GM18909 (cell line): Measurements from ENCODE around the gene CILP2.

Source experiments
- ATAC-seq: cut with Tn5 transposase; IDR thresholded peaks from one replicate; pipeline ENCODE4 v1.9.1; 2021; ENCODE audit warnings: mild to moderate bottlenecking; ENCODE audit not compliant: unreplicated experiment, poor library complexity

Gene CILP2

DNA sequence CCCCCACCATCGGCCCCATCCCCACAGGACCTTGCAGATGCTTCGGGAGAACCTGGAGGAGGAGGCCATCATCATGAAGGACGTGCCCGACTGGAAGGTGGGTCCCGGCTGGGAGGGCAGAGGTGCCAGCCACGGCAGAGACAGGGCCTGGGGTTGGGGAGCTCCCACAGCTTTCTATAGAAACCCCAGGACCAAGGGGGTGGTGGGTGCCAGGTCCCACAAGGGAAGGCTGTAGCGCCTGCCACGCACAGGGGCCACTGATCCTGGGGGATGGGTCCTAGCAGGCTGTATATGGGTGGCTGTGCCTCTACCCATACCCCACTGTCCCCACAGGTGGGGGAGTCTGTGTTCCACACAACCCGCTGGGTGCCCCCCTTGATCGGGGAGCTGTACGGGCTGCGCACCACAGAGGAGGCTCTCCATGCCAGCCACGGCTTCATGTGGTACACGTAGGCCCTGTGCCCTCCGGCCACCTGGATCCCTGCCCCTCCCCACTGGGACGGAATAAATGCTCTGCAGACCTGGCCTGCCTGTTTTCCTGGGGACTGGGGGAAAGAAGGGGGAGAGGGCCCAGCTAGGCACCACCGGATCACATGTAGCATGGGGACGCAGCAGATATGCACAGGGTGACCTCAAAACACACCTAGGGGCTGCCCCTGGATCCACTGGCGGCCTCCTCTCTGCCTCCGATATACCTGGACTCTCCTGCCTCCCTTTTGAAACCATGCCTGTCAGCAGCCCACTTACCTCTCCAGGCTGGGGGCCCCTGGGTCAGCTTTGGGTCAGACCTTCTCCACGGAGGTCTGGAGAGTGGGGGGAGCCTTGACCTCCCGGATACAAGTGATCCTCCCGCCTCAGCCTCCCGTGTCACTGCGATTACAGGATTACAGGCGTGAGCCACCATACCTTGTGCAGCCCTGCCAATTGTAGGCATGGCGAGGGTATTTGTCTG, 10.1 kb upstream of the CILP2 start:
- no peak for ATAC-seq

DNA sequence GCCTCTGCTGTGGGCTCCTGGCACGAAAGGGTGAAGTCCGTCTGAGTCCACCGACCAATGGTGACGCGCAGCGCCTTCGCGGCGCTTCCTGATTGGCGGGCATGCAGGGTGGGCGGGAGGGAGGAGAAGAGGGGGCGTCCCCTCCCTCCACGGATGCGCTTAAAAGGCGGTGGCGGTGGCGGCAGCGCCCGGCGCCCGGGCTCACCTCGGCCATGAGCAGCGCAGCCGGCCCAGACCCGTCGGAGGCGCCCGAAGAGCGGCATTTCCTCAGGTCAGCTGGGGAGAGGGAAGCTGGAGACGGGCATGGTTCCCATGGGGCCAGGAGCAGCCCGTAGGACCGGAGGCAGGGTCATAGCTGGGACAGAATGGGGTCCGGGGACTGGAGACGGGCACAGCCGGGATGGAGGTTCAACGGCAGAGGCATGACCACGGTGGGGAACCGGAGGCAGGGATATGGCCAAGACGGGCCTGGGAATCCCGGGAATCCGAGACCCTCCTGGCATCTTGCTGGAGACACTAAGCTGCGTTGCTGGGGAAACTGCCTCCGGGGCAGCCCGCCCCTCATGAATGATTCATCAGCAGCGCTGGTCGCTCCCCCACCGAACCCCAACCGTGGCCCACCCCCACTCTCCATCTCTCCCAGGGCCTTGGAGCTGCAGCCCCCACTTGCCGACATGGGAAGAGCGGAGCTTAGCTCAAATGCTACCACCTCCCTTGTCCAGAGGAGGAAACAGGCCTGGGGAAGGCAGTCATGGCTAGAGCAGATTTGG, 9.2 kb upstream of the CILP2 start, which contains the start of gene YJEFN3:
Gene YJEFN3 (plus strand): TSS at position 191 of the 770 bp plus-strand sequence. CDS start 22 bp downstream, at position 213.
- no peak for ATAC-seq

DNA sequence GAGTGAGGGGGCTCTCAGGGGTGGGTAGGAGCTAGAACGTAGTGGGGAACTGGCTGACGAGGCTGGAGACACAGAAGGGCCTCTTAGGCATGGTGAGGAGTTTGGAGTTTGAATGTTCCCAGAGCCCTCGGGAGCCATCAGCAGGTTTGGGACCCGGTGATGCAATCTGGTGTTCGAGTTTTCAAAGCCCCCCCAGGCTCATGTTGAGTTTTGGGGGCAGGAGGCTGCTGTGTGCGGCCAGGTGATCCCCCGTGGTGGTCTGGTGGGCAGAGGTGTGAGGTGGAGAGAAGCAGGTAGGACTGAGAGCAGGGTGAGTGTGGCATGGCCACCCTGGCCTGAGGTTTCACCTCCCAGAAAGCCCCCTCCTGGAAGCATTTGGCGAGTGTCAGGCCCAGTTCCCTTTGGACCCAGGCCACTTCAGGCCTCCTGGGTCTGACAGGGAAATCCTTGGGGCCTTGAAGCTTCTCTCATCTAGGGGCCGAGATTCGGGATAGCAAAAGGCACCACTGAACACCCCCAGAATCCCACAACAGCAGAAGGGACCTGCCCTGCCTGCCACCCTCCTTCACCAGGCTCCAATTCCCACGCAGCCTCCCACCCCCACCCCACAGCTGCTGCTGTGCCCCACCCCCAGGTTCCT, 8.2 kb upstream of the CILP2 start:
- ATAC-seq = no peak

DNA sequence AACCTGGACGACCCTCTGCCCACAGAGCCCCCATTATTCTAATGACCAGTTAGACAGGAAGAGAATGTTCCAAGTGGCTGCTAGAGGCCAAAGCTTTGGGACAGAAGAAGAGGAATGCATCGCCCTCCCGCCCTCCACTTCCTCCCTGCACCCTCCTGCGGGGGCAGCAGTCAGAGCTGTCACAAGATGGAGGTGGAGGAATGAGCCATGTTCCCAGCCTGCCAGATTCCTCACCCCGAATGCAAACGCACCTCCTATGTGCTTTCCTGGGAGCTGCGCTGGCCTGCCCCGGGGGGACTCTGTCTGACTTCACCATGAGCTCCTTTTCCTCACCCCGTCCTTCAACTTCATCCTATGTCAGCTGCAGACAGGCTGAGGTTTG, 7.7 kb upstream of the CILP2 start:
- no peak for ATAC-seq

DNA sequence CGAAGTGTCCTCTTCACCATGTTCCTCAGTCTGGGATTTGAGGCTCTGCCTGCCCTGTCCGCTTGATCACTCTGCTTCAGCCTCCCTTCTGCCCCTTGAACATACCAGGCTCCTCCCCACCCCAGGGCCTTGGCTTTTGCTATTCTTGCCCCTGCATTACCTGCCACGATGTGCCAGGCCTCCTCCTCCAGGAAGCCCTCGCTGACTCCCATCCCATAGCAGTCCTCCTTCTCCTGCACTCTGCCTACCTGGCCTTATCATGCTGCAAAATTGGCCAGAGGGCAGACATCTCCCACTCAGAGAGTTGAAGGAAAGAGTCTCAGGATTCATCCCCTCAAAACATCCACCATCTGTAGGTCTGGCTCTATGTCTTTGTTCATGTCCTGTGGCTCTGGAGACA, 7.2 kb upstream of the CILP2 start:
- ATAC-seq = no peak

DNA sequence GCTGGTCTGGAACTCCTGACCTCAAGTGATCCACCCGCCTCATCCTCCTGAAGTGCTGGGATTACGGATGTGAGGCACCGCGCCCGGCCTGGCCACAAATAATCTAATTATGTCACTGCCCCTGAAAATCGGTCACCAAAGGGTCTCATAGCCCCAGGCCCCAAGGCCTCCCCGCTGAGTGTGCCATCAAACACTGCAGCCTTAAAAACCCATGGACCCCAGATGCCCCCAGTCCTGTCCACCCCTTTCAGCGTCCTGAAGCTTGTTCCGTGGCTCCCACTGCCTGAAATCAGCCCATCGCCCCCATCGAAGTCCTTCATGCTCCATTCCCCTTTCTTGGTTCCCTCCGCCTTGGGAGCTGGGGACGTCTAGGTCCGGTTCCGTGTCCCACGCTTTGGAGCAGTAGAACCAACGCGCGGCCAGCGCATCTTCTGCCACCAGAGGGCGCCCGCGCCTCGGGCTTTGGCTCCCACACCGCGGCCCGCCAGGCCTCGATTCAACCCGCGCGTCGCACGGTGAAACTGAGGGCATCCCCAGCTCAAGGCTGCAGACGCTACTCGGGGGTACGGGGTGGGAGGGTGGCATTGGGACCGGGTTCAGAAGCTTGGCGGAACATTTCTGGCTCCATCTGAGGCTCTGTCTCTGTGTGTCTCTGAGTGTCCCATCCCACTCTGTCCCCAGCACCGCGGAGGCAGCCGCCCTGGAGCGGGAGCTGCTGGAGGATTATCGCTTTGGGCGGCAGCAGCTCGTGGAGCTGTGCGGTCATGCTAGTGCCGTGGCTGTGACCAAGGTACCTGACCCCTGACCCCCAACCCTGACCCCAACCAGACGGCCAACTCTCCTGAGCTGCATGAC, 5.9 kb upstream of the CILP2 start:
- ATAC-seq = peak; percentile 58

DNA sequence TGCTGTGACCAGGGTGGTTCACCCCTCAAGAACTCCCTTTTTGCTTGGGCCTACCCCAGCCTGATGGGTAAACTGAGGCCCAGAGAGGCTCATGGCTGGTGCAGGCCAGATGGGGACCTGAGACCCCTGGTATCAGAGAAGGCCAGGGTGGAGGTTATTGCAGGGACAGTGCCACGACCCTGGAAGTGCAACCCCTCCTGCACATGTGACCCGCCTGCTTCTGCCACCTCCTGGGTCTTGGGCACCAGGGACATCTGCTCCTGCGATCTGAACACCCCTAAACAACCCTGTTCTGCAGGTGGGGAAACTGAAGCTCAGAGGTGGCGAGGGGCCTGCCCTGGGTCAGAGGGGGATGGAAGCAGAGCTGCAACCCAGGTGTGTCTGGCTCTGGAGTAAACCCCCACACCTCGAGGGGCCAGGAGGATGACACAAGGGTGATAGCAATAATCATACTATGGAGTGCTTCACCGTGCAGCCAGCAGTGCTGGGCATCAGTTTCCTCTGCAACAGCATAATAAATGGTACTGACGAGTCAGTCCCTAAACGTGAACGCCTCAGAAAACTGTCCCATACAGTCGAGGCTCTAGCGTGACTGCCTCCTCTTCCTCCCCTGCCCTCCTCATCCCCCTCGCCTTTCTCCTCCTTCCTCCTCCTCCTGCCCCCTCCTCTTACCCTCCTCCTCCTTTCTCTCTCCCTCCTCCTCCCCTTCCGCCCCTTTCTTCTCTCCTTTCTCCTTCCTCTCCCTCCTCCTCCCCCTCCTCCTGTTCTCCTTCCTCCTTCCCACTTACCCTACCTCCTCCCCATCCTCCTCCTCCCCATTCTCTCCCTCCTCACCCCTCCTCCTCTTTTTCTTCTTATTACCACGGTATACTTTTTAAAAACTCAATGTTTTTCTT, 5.0 kb upstream of the CILP2 start:
- no peak for ATAC-seq

DNA sequence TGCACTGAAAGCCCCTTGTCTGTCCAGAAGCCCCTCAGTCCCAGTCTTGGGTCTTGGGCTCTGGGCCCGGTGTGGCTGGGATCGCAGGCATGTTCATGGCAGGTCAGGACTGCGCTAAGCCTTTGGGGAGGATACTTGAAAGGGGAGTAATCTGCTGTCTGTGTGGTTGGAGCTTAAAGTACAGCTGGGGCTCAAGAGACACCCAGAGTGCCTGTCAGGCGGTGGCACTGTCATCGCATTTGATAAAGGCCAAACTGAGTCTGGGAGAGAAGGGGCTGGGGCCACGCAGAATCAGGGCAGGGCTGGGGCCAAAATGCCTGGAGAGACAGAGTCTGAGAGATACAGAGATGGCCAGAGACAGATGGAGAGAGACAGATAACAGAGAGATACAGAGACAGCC, 4.2 kb upstream of the CILP2 start:
- ATAC-seq = no peak

DNA sequence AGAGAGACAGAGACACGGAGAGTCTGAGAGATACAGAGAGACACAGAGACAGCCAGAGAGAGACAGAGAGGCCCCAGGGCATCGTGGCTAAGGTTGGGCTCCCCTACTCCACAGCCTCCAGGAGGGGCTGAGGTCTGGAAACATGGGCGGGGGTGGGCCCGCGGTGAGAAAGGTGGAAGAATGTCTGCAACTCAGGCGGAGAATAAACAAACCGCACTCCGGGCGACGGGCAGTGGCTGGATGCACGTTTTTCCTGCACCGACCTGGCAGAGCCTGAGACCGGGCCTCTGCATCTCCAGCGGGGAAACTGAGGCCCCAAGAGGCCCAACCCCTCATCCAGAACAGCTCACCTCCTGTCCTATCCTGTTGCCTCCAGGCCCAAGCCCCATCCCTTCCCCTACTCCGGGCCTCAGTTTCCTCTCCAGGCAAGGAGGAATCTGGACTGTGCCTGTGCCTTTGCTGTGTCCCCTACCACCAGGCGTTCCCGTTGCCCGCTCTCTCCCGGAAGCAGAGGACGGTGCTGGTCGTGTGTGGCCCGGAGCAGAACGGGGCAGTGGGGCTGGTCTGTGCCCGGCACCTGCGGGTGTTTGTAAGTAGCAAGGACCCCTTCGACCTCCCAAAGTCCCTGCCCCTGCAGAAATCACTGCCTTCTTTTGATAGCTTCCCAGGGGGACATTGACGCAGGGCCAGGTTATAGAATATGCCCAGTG, 3.4 kb upstream of the CILP2 start:
- ATAC-seq = no peak

DNA sequence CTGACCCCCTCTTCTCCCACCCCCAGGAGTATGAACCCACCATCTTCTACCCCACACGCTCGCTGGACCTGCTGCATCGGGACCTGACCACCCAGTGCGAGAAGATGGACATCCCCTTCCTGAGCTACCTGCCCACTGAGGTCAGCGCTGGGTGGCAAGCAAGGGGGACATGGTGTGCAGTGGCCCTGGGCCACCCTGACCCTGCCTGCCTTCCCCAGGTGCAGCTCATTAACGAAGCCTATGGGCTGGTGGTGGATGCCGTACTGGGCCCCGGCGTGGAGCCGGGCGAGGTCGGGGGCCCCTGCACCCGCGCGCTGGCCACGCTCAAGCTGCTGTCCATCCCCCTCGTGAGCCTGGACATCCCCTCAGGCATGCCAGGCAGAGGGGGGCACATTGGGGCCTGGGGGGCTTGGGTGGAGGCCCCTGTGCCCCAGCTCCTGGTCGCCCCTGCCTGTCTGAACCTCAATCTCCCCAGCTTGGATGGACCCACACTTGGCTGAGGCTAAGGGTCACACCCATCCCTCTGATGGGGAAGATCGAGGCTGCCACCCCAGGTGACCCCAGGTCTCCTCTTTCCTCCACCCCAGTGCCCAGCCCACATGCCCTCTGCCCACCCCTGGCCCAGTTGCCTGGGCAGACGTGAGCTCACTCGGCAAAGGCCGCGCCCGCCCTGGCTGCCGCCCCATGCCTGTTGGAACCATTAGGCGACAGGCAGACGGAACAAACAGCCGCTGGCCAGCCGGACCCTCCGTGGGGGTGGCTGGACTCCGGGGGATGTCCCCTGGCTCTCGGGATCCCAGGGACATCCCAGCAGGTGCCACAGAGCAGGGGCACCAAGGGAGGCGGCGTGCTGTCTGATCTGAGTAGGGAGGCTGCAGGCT, 2.5 kb upstream of the CILP2 start:
- no peak for ATAC-seq

DNA sequence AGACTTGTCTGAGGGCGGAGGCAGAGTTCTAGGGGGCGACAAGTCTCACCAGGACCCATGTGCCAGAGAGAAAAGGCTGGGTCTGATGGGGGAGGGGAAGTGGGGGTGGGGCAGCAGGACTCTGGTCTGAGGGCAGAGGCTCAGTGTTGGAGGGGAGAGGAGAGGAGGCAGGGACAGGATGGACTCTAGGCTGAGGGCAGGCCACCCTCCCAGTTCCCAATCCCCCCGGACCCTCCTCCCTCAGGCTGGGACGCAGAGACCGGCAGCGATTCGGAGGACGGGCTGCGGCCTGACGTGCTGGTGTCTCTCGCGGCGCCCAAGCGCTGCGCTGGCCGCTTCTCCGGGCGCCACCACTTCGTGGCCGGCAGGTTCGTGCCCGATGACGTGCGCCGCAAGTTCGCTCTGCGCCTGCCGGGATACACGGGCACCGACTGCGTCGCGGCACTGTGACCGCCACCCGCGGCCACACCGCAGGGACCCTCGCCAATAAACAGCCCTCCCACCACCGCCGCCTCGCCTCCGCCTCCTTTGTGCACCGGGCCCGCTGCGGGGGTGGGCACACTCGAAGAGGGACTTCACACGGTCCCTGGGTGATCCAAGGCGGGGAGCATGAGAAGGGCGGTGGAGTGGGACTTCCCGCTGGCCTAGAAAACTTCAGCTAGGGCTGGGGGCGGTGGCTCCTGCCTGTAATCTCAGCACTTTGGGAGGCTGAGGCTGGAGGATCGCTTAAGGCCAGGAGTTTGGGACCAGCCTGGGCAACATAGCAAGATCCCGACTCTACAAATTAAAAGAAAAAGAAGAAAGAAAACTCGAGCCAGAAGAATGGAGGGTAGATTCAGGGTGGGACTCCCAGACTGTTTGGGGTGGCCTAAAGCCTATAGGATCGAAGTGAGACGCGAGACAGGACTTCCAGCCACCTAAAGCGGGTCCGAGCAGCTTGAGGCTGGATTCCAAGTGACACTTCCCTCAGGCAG, 703 bp upstream of the CILP2 start:
- no peak for ATAC-seq

DNA sequence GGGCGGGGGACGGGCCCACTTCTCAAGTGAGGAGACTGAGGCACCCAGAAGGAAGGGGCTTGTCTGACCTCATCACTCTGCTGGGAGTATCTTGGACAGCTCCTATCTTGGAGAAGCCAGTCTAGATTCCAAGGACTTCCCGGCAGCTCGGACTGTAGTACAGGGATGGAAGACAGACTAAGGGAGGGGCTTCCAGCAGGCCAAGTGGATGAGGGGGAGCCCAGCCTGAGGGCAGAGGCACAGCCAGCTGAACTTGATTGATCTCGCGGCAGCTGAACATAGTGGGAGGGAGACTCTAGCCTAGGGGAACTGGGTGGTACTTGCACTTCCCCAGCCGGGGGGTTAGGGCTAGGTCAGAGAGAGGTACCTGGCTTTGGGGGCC, 711 bp downstream of the CILP2 start:
- no peak for ATAC-seq

DNA sequence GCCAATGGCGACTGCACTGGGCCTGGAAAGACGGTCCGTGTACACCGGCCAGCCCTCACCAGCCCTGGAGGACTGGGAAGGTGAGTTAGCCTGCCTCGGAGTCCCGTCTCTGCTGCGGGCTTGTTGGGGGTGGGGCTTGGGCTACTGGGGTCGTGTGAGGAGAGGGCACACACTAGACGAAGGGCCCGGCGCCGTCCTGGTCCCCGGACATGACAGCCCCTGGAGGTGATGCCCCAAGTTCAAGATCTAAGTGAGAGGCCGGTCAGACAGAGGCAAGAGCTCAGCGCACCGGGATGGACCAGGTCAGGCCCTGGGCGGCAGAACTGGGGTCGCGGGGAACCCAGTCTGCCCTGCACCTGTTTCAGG, 1.6 kb downstream of the CILP2 start:
- no peak for ATAC-seq

DNA sequence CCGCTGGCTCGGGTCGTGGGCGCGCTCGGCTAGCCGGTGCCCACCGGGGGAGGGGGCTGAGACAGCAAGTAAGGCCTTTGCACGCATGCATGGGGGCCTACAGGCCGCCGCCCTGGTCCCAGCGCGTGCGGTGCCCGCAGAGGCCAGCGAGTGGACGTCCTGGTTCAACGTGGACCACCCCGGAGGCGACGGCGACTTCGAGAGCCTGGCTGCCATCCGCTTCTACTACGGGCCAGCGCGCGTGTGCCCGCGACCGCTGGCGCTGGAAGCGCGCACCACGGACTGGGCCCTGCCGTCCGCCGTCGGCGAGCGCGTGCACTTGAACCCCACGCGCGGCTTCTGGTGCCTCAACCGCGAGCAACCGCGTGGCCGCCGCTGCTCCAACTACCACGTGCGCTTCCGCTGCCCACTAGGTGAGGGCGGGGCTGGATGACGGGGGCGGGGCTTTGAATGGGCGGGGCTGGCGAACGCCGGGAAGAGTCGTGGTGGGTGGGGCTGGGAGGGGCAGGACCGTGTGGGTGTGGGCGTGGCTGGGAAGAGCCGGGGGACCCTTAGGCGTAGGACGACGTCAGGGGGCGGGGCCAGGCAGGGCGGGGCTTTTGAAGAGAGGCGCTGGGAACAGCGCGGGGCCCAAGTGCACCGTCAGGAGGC, 2.1 kb downstream of the CILP2 start:
- no peak for ATAC-seq

DNA sequence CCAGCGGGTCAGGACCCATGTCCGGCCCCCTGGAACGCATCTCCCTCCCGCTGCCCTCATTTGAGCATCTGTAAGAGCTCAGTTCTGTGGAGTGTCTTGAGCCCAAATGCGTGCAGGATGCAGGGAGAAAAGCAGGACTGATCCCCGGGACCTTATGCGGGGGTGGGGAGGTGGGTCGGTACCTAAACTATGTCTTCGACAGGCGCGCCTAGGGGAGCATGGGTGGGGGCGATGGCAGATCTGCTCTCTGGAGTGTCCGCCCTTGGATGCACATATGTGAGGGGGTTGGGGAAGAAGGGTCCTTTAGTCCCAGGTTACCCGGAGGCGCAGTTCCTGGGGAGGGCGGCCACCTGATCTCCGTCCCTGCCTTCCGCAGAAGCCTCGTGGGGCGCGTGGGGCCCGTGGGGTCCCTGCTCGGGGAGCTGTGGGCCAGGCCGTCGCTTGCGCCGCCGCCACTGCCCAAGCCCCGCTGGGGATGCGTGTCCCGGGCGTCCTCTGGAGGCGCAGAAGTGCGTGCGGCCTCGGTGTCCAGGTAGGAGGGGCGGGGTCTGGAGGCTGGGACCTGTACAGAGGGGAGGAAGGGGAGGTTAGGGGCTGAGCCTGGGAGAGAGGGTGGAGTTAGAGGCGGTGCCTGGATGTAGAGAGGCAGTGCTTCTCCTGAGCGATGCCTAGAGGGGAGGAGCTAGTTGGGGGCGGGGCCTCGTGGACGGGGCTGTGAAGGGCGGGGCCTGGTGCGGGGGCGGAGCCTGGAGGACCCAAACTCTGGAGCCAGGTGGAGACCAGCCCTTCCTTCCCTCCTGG, 2.9 kb downstream of the CILP2 start:
- ATAC-seq = no peak
